Measurements from ENCODE around the gene RENBP.

DNA sequence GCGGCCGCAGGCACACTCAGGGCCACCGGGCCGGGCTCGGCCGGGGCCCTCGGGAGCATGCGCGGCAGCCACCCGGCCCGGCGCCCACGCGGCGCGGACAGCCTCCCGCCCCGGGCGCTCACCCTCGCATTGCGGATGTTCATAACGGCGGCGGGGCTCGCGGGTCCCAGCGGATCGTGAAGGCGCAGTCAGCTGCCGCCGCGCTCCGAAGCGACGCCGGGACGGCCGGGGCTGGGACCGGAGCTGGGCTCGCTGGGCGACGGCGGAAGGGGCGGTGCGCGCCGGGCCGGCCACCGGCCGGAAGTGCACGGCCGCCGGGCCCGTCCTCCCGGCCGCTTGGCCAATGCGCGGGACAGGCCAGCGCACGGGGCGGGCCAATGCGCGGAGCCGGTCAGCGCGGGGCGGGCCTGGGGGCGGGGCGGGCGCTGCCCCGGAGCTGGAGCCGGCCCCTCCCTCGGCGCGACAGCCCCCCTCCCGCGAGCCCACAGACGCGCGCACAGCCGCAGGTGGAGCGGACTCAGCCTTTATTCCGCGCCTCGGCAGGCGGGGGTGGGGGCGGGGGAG, 9.6 kb downstream of the RENBP start, which contains the start of gene NAA10:
- TF ChIP-seq, protein P1, sequence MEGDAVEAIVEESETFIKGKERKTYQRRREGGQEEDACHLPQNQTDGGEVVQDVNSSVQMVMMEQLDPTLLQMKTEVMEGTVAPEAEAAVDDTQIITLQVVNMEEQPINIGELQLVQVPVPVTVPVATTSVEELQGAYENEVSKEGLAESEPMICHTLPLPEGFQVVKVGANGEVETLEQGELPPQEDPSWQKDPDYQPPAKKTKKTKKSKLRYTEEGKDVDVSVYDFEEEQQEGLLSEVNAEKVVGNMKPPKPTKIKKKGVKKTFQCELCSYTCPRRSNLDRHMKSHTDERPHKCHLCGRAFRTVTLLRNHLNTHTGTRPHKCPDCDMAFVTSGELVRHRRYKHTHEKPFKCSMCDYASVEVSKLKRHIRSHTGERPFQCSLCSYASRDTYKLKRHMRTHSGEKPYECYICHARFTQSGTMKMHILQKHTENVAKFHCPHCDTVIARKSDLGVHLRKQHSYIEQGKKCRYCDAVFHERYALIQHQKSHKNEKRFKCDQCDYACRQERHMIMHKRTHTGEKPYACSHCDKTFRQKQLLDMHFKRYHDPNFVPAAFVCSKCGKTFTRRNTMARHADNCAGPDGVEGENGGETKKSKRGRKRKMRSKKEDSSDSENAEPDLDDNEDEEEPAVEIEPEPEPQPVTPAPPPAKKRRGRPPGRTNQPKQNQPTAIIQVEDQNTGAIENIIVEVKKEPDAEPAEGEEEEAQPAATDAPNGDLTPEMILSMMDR (IDR thresholded peaks at IDR 0.05; ENCODE audit: low read depth, low read length) = no peak
- TF ChIP-seq POLR2A (IDR thresholded peaks at IDR 0.05; ENCODE audit: extremely low read depth, insufficient read length) (peak; percentile 51), MYC (IDR thresholded peaks at IDR 0.05; ENCODE audit: low read depth, low read length) (no peak; the same call in 1 of the 2 replicates)
- TF ChIP-seq, protein P2, sequence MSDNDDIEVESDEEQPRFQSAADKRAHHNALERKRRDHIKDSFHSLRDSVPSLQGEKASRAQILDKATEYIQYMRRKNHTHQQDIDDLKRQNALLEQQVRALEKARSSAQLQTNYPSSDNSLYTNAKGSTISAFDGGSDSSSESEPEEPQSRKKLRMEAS (IDR thresholded peaks at IDR 0.05; ENCODE audit: low read depth, low read length) = no peak

Measured in NB4 (cell line).